NCI-H146 (cell line): ENCODE results near the gene CHST7.
"Not testable (repeated sequence)": the region's sequence is repeated elsewhere in the genome, so short reads cannot be mapped to it uniquely, and the experiment has no call there.

Source experiments
- DNase-seq: peaks from one replicate; lab custom pipeline; 2025; lab: John Stamatoyannopoulos, UW

CHST7 gene, protein sequence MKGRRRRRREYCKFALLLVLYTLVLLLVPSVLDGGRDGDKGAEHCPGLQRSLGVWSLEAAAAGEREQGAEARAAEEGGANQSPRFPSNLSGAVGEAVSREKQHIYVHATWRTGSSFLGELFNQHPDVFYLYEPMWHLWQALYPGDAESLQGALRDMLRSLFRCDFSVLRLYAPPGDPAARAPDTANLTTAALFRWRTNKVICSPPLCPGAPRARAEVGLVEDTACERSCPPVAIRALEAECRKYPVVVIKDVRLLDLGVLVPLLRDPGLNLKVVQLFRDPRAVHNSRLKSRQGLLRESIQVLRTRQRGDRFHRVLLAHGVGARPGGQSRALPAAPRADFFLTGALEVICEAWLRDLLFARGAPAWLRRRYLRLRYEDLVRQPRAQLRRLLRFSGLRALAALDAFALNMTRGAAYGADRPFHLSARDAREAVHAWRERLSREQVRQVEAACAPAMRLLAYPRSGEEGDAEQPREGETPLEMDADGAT

GRCh38 chrX:46573331-46573891, at the start of gene CHST7:
TSS of gene CHST7 (plus strand) at chrX:46573765. CDS start at chrX:46573932, 167 bp downstream.
- DNase-seq, result peak; percentile 80

DNA sequence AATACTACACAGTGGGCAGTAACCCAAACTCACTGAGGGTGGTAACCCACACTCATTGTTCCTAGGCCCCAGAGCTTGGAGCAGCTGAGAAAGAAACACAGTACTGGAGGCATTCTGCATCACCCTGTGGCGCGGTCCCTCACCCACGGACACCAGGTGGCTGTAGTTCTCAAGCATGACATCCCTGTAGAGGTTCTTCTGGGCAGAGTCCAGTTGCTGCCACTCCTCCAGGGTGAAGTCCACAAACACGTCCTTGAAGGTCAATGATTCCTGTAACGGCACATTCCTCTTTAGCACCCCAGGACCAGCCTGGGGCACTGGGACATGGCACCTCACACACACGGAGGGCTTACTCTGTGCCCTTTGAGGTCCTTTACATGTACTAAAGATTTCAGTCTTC, 44.9 kb upstream of the CHST7 start:
- not testable (repeated sequence) for DNase-seq

GRCh38 chrX:46529740-46530403, 43.7 kb upstream of the CHST7 start:
- not testable (repeated sequence) for DNase-seq

- not testable (repeated sequence) for DNase-seq
Measured at GRCh38 chrX:46530404-46530908, 43.1 kb upstream of the CHST7 start.

DNA sequence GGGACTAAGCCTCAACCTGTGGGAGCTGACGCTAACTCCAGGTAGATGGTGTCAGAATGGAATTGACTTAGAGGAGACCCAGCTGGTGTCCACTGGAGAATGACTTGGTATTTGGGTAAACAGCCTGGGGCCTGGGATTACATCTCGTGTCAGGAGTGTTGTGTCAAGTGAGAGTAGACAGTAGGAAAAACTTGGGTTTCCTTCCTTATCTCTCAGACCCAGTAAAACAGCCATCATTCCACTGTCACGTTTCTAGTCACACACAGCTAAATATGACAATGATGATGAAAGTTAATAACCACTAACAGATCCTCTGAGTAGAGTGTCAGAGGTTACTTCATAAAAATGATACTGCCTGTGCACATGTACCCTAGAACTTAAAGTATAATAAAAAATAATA, 42.1 kb upstream of the CHST7 start:
- no peak for DNase-seq

DNA sequence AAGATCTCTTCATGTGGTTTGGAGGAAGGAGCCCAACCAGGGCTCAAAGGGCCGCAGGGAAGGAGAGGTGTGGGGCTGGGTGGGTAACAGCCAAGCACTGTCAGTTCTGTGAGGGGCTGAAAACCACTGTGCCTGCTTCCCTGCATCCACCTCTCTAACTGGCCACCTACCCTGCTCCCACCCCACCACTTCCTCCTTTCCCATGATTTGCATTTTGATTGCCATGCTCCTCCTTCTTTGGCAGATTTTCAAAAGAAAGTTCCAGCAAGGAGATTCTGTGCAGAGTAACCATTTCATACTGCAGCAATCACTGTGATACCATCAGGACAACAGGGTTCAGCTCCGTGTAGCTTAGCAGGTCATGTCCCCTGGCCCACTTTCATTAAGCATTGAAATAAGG, 30.1 kb upstream of the CHST7 start:
- no peak for DNase-seq

DNA sequence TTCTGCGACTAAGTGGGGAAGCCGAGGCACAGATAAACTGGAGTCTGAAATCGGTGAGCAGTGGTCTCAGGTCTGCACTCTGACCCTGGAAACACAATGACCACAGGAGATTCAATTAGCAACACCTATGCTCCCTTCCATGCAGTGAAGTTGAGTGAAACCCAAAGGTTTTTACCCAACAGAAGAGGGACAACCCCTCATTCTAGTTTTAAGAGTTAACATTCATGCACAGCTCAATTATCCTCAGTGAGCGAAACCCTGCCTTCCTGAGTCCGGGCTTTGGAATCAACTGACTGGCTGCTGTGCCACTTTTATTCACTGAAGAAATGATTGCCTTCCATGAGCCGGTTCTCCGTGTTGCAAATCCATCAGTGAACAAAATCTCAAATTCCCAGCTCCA, 29.0 kb upstream of the CHST7 start:
- DNase-seq, result not testable (repeated sequence)

GRCh38 chrX:46545111-46546005, 28.2 kb upstream of the CHST7 start, which contains the start of gene ZNF674:
TSS of gene ZNF674 (minus strand) at chrX:46545421. CDS start at chrX:46542087, 3,334 bp downstream.
- peak; percentile 92 for DNase-seq

DNA sequence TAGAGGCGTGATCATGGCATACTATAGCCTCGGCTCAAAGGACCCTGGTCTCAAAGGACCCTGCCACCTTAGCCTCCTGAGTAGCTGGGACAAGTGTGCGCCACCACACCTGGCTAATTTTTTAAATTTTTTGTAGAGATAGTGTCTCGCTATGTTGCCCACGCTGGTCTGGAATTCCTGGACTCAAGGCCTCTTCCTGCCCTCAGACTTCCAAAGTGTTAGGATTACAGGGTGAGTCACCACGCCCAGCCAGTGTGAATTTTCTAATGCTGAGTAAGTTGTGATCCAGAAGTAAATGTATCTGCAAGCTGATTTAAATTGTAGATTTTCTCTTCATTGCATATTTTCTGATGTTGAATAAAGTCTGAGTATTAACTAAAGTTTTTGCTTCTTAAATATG, 25.7 kb upstream of the CHST7 start:
- DNase-seq, result no peak

GRCh38 chrX:46549914-46550313, 23.7 kb upstream of the CHST7 start:
- DNase-seq, result peak; percentile 4

- DNase-seq, result no peak
Measured at GRCh38 chrX:46551494-46552128, 22.0 kb upstream of the CHST7 start.

GRCh38 chrX:46553935-46554334, 19.6 kb upstream of the CHST7 start:
- DNase-seq, result no peak

DNA sequence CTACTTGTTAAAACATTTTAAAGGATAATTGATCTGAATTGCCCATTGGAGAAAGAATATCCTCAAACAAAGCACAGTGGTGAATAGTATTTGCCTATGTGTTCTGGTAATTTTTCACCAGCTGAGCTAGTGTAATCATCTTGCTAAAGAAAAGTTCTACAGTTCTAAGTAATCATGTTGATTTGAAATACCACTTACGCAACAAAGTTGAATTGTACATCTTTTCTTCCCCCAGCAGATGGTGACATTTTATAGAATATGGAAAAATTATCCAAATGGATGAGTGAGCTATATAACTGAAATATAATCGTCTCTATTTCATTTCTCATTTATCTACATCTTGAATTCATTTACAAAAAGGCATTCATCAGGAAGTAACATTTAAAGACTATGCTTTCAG, 18.6 kb upstream of the CHST7 start:
- DNase-seq, result peak; percentile 27

DNA sequence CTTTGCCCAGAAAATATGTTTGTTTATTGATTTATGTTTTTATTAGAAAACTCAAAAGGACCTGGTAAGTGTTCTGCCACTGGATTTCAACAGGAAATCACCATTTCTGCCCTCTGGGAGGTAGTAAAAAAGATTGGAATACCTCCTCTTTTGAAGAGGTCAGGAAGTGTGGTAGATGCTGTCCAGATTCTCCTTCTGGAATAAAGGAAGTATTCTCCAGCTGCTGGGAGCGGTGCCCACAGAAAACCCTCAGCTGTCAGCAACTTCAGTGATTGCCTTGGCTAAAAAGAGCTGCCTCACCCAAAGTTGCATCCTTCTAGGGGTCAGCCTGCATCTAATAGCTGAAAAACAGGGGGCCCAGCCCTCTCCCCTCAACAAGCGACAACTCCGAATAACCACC, 14.5 kb upstream of the CHST7 start:
- DNase-seq, result no peak

DNA sequence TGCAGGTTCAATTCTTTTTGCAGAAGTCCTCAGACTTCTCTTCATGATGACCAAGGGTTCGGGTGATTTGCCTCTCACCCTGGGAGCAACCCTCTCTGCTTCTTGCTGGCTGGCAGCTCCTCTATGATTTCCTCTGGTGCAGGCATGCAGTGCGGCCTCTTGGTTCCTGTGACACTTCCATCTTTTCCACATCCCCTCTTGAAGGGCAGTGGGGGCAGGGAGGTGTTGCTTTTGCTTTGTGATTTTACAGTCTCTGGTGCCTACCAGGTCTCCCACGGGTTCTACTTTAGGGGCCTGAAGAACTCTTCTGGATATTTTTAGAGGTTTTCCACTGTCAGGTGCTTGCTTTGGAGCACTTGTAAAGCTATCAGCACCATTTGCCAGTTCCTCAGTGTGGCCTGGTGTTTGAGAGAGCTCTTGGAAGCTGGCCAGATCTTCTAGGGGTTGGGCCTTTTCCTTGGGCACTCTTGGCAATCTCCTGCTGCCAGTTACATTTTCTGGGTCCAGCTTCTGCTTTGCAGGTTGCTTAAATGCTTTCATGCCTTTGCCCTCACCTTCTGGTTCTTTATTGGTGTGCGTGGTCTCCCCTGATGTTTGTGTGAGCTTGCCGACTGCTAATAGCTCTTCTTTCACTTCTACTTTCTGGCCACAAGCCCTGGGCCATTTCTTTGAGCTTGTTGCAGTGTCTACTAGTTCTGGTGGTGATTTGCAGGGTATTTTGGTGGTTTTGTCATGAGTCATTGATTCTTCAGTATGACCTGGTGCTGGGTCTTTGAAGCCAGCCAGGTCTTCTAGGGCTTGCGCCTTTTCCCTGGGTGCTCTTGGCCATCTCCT, 11.5 kb upstream of the CHST7 start:
- DNase-seq, result no peak

DNA sequence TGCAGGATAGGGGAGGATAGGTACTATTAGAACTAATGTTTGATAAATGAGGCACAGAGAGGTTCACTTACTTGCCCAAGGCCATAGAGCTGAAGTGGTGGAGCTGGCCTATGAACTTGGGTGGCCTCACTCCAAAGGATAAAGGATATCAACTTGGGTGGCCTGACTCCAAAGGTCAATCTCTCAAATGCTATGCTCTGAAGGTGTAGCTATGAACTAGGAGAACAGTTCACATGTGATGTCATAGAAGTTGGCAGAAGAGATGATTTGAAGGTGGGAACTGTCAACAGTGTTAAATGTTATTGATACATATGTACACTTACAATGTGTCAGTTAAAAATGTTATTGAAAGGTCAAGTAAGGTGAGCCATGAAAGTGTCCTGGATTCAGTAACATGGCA, 6.2 kb upstream of the CHST7 start:
- DNase-seq, result no peak

DNA sequence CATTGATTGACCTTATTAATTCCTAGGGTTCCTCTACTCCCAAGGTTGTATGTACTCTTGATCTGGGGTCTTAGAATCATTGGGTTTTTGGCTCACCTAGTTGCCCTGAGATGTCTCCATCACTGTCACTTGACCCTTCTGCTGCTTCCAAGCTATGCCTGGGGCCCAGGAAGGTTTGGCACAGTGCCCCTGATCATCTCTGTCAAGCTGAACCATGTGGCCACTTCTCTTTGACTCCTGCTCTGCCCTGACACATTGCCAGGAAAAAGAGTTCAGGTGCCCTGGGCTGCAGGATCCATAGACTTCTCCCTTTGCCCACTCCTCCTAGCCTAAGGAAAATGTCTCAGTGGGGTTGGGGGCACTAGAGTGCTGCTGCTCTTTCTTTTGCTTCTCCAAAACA, 3.9 kb upstream of the CHST7 start:
- DNase-seq, result no peak

GRCh38 chrX:46571423-46572339, 1.9 kb upstream of the CHST7 start:
- no peak for DNase-seq

DNA sequence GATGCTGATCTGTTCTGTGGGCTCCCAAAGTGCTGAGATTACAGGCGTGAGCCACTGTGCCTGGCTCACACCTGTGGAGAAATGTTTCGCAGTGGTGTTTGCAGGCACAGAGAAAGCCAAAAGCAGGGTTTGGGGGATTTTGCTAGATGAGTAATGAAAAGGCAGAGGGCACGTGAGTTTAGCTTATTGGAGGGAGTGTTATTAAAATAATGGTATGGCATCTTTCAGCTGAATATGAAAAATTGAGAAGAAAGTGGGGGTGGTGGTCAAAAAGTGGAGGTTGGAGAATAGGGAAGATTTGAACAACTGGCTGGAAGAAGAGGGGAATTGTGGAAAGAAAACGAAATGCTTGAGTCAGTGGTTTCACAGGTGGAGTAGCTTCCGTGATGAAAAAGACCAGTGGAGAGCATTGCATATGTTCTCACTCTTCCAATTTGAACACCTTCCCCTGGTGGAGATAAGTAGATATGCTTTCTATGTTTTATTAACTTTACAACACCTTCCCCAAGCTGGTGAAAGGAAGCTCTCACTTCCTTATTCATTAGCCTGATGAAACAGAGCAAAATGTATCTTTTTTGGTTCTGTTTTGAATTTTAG, 1.1 kb upstream of the CHST7 start:
- peak; percentile 1 for DNase-seq
